ENCODE data around the gene AFMID.

DNA sequence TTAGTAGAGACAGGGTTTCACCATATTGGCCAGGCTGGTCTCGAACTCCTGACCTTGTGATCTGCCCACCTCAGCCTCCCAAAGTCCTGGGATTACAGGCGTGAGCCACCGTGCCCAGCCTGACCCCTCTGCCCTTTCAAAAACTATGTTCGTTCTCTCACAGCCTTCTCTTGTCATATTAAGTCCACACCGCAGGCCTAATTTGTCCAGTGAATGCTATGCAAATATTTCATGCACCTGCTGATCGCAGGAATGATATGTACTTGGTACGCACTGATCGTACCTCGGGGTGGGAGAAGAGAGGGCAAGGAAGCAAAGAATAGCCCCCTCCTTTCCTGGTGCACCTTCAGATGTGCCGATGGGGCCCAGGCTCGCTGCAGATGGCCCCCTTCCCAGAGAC is 23.9 kb downstream of the AFMID start:
- TF ChIP-seq EP300 (IDR thresholded peaks at IDR 0.05; ENCODE audit: low read depth in 2 of 2, low read length in 2 of 2) (no peak), EP300 (CRISPR knock-in tag; IDR thresholded peaks at IDR 0.05; ENCODE audit: borderline replicate concordance) (no peak), ATF7 (IDR thresholded peaks at IDR 0.05) (no peak), ATF7 (CRISPR knock-in tag; IDR thresholded peaks at IDR 0.05) (no peak), GTF3A (CRISPR knock-in tag; conservative IDR thresholded peaks at IDR 0.05) (no peak), ZKSCAN8 (CRISPR knock-in tag; IDR thresholded peaks at IDR 0.05; ENCODE audit: borderline replicate concordance) (no peak), ZNF879 (CRISPR knock-in tag; IDR thresholded peaks at IDR 0.05) (no peak), KAT7 (CRISPR knock-in tag; IDR thresholded peaks at IDR 0.05; ENCODE audit: borderline replicate concordance) (no peak), PHF20 (CRISPR knock-in tag; IDR thresholded peaks at IDR 0.05) (no peak), ELF4 (CRISPR knock-in tag; IDR thresholded peaks at IDR 0.05; ENCODE audit: borderline replicate concordance) (no peak), ARNT2 (CRISPR knock-in tag; IDR thresholded peaks at IDR 0.05; ENCODE audit: low read depth) (no peak), TCF7 (IDR thresholded peaks at IDR 0.05; ENCODE audit: low read depth) (no peak)
- TF ChIP-seq, protein P1, sequence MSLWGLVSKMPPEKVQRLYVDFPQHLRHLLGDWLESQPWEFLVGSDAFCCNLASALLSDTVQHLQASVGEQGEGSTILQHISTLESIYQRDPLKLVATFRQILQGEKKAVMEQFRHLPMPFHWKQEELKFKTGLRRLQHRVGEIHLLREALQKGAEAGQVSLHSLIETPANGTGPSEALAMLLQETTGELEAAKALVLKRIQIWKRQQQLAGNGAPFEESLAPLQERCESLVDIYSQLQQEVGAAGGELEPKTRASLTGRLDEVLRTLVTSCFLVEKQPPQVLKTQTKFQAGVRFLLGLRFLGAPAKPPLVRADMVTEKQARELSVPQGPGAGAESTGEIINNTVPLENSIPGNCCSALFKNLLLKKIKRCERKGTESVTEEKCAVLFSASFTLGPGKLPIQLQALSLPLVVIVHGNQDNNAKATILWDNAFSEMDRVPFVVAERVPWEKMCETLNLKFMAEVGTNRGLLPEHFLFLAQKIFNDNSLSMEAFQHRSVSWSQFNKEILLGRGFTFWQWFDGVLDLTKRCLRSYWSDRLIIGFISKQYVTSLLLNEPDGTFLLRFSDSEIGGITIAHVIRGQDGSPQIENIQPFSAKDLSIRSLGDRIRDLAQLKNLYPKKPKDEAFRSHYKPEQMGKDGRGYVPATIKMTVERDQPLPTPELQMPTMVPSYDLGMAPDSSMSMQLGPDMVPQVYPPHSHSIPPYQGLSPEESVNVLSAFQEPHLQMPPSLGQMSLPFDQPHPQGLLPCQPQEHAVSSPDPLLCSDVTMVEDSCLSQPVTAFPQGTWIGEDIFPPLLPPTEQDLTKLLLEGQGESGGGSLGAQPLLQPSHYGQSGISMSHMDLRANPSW (CRISPR knock-in tag; IDR thresholded peaks at IDR 0.05; ENCODE audit: borderline replicate concordance) = no peak
- TF ChIP-seq, protein P2, sequence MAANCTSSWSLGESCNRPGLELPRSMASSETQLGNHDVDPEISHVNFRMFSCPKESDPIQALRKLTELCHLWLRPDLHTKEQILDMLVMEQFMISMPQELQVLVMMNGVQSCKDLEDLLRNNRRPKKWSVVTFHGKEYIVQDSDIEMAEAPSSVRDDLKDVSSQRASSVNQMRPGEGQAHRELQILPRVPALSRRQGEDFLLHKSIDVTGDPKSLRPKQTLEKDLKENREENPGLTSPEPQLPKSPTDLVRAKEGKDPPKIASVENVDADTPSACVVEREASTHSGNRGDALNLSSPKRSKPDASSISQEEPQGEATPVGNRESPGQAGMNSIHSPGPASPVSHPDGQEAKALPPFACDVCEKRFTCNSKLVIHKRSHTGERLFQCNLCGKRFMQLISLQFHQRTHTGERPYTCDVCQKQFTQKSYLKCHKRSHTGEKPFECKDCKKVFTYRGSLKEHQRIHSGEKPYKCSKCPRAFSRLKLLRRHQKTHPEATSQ (CRISPR knock-in tag; IDR thresholded peaks at IDR 0.05; ENCODE audit: borderline replicate concordance) = no peak

Measured in HepG2 (cell line).